ENCODE results near the gene ZMYND19.
"Not testable (repeated sequence)": the region's sequence is repeated elsewhere in the genome, so short reads cannot be mapped to it uniquely, and the experiment has no call there.

Gene ZMYND19

DNA sequence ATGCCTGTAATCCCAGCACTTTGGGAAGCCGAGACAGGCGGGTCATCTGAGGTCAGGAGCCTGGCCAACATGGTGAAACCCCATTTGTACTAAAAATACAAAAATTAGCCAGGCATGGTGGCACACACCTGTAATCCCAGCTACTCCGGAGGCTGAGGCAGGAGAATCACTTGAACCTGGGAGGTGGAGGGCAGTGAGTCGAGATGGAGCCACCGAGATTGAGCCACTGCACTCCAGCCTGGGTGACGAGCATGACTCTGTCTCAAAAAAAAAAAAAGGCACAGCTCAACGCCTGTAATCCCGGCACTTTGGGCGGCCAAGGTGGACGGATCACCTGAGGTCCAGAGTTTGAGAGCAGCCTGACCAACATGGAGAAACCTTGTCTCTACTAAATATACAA lies 36.7 kb downstream of the ZMYND19 start:
- DNase-seq, result not testable (repeated sequence)

DNA sequence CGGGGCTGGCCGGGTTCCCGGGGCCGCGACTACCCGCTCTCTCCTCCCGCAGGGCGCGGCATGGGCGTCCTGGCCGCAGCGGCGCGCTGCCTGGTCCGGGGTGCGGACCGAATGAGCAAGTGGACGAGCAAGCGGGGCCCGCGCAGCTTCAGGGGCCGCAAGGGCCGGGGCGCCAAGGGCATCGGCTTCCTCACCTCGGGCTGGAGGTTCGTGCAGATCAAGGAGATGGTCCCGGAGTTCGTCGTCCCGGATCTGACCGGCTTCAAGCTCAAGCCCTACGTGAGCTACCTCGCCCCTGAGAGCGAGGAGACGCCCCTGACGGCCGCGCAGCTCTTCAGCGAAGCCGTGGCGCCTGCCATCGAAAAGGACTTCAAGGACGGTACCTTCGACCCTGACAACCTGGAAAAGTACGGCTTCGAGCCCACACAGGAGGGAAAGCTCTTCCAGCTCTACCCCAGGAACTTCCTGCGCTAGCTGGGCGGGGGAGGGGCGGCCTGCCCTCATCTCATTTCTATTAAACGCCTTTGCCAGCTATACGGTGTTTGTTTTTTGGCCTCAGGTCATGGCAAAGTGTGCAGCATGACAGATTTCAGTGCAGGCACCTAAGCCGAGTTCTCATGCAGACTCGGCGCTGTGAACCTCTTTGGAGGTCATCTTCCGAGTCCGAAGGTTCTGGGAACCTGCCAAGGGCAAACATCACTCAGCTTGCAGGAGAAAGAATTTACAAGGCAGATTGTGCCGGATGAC lies 38.1 kb downstream of the ZMYND19 start:
- peak; percentile 31 for DNase-seq

DNA sequence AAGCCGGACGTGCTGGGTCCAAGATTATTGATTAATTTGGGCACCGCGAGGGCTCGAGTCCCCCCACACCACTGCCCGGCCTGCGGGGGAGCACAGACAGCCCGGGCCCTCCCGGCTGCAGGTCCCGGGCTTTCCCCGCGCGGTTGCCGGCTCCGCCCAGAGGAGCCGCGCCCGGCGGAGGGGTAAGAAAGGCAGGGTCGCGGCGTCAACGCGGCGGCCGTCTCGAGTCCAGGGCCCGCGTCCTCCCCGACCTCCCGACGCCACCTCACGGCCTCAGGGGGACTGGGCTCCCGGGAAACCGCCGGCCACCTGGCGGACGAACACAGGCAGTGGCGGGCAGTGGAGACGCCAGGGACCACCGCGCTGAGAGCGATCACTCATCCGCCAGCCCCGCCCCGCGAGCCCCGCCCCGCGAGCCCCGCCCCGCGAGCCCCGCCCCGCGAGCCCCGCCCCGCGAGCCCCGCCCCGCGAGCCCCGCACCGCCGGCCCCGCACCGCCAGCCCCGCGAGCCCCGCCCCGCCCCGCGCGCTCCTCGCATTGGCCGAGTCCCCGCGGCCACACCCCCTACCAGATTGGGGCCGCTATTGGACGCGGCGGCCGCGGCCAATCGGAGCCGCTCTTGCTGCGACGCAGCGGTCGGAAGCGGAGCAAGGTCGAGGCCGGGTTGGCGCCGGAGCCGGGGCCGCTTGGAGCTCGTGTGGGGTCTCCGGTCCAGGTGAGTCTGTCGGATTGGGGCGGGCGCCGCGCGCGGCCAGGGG lies 38.9 kb downstream of the ZMYND19 start, which contains the start of gene MRPL41:
Gene MRPL41 (plus strand): TSS at position 616 of the 758 bp plus-strand sequence. CDS start 203 bp downstream, outside the sequence.
- DNase-seq, result peak; percentile 90

DNA sequence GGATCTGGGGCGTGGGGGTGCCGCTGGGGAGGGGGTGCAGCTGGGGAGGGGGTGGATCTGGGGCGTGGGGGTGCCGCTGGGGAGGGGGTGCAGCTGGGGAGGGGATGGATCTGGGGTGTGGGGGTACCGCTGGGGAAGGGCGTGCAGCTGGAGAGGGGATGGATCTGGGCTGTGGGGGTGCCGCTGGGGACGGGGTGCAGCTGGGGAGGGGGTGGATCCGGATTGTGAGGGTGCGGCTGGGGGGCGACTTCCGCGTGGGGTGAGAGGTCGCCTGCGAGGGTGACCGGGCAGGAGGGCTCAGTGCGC lies 39.4 kb downstream of the ZMYND19 start:
- DNase-seq, result not testable (repeated sequence)

DNA sequence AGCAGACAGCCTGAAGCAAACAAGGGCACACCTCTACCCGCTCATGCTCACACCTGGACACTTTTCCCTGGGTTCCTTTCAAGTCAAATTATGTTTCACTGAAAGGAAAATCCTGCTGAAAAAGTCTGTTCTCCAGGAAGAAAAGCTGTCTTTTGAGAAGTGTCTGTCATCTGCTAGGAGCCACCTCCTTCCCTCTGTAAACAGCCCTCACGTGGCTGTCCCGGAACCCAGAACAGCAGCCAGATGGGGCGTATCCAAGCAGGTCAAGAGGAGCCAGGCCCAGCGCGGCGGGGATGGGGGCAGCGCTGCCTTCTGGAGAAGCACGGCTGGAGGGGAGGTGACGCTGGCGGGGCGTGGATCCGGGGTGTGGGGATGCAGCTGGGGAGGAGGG lies 40.1 kb downstream of the ZMYND19 start, which contains the start of gene PNPLA7:
Gene PNPLA7 (minus strand): TSS at position 172 of the 391 bp plus-strand sequence. CDS start 205 bp downstream, outside the sequence.
- peak; percentile 50 for DNase-seq

DNA sequence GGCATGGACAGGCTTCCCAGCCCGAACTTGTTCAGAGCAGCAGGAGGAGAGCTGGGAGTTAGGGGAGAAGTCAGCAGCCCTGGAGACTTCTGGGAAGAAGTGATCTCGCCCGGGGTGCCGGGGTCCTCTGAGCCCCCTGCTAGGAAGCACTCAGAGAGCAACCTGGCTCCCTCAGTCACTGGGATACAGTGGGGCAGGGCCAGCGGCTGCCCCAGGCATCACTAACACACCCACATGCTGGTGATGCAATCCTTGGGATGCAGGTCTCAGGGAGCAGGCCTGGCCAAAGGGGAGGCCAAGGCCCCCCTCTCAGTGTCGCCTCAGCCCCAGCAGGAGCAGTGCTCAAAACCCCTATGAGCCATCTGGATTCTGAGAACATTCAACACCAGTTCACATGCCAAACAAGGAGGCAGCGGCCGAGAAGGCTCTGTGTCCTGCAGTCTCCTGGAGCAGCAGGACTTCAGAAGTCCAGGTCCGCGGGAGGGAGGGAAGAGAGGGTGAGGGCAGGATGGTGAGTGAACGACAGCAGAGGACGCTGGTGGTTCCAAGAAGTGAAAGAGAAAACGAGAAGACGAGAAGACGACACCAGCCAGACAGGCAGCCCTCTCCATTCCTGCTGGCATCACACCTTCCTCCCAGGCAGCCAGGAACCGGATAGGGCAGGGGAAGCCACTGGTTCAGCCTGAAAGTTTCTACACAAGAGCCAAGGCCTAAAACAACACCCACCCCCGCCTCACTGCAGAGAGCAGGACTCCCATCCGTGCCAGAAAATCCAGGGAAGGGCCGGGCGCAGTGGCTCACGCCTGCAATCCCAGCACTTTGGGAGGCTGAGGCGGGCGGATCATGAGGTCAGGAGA lies 42.4 kb downstream of the ZMYND19 start:
- no peak for DNase-seq

DNA sequence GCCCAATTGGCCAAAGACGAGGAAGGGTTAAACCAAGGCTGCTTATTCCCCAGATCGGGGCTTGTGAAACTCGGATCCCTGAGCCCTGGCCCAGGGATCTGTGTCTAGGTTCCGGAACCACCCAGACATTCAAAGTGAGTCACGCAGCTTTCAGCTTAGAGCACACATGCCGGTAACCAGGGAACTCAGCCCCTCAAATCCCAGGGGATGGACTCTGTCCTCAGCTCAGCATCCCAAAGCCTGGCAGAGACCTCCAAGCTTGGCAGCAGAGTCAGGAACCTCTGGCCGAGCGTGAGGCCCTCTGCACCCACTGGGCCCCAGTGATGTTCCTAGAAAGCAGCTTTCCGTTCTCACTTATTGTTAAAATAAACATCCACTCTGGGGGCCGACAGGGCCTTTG lies 45.2 kb downstream of the ZMYND19 start:
- DNase-seq, result no peak

DNA sequence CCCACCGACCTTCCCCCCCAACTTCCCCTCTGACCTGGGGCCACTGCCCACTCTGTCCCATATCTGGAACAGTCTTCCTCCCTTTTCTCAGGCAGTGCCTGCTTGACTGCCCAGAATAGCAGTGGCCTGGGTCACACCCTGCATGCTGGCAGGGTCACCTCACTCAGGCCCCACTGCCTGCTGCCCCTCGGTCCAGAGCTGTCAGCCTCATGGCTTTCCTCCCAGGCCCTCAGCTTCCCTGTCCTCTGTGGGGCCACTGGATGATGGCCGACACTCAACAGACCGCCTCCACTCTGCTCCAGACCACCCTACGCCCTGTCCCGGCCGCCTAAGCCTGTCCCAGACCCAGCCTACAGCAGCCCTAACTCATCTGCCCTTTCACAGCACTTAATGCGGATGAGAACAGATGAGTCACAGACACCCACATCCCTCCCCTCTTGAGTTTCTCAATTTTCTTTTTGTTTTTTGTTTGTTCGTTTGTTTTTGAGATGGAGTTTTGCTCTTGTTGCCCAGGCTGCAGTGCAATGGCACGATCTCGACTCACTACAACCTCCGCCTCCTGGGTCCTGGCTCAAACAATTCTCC lies 46.0 kb downstream of the ZMYND19 start:
- no peak for DNase-seq

DNA sequence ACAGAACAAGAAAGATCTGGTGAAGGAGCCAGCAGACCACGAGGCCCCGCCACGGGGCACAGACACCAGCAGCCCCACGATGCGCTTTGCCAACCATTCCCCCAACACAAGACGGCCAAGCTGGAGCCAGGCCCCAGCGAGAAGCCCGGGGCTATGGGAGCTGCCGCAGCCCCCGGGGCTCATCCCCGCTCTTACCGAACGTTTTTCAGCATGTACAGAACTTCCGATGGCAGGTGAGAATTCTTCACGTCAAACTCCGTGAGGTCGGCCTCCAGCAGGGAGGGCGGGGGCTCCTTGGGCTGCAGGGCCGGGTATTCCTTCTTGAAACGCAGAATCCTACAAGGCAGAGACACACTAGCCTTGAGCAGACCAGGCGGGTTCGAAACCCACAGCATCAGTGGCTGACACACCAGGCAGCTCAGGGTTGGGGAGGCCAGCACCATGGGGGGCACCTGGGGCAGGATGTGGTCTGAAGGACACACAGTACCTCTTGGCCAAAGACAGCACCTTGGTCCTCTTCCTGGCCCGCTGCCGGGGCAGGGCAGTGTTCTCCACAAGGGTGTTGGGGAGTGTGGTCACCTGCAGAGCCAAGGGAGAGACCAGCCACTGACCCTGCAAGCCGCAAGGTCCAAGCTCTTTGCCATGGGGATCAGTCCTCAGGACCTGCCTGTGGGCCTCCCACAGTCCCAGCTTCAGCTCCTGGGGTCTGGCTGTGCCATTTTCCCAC lies 46.9 kb downstream of the ZMYND19 start:
- DNase-seq, result no peak

DNA sequence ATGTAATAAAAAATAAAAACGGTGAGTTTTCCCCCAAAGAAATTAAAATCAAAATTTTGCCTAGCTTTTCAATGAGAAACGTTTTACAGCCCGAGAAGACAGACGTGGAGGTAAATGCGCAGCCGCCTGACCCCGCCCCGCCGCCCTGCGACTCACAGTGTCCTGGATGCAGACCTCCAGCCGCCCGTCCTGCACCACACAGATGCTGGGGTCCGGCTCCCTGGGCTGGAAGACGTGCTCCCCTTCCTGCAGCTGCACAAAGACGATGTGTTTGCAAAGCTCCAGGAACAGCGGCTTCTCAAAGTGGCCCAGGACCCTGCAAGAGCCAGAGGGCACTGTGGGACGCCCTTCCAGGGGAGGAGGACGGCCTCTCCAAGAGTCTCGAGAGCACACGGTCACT lies 47.8 kb downstream of the ZMYND19 start:
- DNase-seq, result no peak

DNA sequence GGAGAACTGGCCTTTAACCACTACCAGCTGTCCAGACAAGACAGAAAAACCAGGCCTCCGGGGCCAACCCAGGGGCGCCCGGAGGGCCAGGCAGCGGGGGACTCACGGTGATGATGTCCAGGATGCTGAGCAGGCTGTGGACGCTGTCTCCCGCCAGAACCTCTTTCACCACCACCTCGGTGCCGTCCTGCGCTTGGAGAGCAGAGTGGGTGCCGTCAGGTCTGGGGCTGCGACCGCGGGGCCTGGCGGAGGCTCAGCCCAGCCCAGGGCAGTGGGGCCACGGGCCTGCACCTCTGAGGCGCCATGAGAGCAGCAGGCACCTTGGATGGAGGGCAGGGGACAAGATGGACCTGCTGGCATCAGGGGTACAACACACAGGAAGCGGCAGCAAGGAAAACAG lies 49.8 kb downstream of the ZMYND19 start:
- DNase-seq, result no peak

DNA sequence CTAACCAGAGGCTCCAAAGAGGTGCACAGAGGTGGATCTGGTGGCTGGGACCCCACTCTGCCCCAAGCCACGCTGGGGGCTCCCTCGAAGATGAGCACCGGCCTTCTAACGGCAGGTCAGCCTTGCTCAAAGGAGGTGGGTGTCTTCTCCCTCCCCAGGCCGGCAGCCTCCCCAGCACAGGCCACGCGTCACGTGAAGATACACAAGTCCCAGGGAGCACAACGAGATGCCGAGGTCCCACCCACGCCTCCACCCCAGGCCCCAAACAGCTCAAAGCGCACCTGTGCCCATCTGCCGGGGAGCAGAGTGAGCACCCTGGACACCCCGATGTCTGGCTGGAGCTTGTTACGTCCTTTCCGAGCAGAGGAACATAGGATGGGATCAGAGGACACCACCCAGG lies 52.3 kb downstream of the ZMYND19 start:
- DNase-seq, result no peak

DNA sequence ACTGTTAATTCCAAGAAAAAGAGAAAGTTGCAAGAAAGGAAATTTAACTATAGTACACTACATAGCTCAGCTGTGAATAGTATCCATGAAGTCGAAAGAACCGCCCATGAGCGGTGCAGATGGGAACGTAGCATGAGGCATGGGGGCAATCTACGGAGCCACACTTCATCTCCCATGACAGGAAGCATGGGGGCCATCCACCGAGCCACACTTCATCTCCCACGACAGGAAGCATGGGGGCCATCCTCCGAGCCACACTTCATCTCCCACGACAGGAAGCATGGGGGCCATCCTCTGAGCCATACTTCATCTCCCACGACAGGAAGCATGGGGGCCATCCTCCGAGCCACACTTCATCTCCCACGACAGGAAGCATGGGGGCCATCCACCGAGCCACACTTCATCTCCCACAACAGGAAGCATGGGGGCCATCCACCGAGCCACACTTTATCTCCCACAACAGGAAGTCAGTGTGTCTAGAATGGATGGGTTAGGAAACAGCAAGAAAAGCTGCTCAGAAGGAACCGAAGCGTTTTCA lies 53.6 kb downstream of the ZMYND19 start:
- DNase-seq, result not testable (repeated sequence)

DNA sequence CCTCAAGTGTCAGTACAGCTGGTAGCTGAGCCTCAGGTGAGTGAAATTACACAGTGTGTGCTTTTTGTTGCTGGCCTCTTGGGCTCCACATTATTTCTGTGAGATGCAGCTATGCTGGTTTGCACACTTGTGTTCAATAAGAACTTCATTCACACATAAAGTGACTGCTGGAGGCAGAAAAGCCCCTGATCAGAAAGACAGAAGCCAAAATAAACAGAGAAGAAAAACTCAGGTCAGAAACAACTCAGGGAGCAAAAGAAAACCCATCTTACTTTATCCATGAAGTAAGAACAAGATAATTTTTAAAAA lies 55.2 kb downstream of the ZMYND19 start:
- DNase-seq, result no peak

DNA sequence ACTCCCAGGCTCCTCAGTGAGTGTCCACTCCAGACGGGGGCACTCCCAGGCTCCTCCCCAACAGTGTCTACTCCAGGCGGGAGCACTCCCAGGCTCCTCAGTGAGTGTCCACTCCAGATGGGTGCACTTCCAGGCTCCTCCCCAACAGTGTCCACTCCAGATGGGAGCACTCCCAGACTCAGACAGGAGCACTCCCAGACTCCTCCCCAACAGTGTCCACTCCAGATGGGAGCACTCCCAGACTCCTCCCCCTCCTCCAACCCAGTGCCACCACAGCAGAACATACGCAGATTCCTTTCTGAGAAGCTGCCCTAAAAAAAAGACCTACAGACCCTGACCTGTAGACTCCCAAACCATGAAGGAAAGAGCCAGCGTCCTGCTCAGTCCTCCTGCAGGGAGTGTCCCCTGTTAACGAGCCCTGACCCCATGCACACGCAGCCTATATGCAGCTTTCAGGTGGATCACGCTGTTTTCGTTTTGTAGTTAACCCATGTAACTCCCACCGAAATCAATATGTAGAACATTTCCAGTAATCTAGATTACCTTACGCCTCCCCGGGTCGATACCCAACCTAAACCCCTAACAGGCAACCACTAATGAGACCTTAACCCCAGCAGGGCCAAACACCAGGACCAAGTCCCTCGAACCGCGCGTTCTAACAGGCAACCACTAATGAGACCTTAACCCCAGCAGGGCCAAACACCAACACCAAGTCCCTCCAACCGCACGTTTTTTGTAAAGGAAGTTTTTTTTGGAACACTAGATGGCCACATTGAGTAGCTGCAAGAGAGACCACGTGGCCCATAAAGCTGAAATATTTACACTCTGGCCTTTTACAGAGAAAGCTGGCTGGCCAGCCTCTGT lies 55.8 kb downstream of the ZMYND19 start:
- no peak for DNase-seq

DNA sequence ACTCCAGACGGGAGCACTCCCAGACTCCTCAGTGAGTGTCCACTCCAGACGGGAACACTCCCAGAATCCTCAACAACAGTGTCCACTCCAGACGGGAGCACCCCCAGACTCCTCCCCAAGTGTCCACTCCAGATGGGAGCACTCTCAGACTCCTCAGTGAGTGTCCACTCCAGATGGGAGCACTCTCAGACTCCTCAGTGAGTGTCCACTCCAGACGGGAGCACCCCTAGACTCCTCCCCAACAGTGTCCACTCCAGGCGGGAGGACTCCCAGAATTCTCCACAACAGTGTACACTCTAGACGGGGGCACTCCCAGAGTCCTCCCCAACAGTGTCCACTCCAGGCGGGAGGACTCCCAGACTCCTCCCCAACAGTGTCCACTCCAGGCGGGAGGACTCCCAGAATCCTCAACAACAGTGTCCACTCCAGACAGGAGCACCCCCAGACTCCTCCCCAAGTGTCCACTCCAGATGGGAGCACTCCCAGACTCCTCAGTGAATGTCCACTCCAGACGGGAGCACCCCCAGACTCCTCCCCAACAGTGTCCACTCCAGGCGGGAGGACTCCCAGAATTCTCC lies 57.3 kb downstream of the ZMYND19 start:
- DNase-seq, result not testable (repeated sequence)

Data from activated naive CD4-positive, alpha-beta T cell treated with Interleukin-2 at 50 U/mL for 16 hours (primary cell).